Gastrocnemius medialis (tissue), 4 donors: ENCODE results near the gene CYP4X1.
"Not testable (repeated sequence)": the region's sequence is repeated elsewhere in the genome, so short reads cannot be mapped to it uniquely, and the experiment has no call there.

Experiments used
- POLR2A ChIP-seq, 2 donors: fragments of 450-650 bp; IDR thresholded peaks; one replicate each; pipeline ENCODE4 v1.6.1; 2017; ENCODE audit warnings: antibody characterized with exemption in 2 of 2, mild to moderate bottlenecking in 2 of 2, moderate library complexity in 2 of 2
- TF ChIP-seq, protein P1 (sequence below), 5 experiments: fragments of 450-650 bp in 3 of 5; fragments of 200-600 bp in 2 of 5; sonication (generic) in 2 of 5; IDR thresholded peaks in 4 of 5; conservative IDR thresholded peaks in 1 of 5; 1 replicate in 4 of 5; 2 replicates in 1 of 5; pipeline ENCODE4 v1.5.1; 2016 to 2019; ENCODE audit warnings: antibody characterized with exemption in 5 of 5, mild to moderate bottlenecking in 3 of 5, moderate library complexity in 3 of 5

DNA sequence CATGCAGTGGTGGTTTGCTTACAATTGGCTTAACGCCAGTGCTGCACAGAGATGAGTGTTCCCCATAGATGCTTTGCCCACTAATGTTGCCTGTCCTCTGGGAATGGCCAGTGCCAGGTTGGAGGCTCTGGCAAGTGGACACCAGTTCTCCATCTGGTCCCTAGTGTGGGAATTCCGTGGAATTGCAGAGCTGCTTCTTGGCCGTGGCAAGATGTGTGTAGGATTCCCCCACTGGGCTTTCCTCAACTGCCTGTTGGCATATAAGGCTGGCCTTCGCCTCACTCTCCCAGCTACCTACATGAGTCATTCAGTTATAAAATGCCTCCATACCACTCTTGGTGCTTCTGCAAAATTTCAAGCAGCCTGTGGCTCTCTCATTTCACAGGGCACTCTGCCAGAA, 45.6 kb downstream of the CYP4X1 start:
- TF ChIP-seq, protein P1, sequence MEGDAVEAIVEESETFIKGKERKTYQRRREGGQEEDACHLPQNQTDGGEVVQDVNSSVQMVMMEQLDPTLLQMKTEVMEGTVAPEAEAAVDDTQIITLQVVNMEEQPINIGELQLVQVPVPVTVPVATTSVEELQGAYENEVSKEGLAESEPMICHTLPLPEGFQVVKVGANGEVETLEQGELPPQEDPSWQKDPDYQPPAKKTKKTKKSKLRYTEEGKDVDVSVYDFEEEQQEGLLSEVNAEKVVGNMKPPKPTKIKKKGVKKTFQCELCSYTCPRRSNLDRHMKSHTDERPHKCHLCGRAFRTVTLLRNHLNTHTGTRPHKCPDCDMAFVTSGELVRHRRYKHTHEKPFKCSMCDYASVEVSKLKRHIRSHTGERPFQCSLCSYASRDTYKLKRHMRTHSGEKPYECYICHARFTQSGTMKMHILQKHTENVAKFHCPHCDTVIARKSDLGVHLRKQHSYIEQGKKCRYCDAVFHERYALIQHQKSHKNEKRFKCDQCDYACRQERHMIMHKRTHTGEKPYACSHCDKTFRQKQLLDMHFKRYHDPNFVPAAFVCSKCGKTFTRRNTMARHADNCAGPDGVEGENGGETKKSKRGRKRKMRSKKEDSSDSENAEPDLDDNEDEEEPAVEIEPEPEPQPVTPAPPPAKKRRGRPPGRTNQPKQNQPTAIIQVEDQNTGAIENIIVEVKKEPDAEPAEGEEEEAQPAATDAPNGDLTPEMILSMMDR (IDR thresholded peaks at IDR 0.05 in 4 of 5, conservative IDR thresholded peaks at IDR 0.05 in 1 of 5) = not testable (repeated sequence)
- not testable (repeated sequence) for TF ChIP-seq POLR2A (IDR thresholded peaks at IDR 0.05)
